Measurements from ENCODE around the gene SCAPER. TPM values are rescaled to one million over a fixed set of nuclear protein-coding genes. Genes with fewer than 3 reads are reported as not detected.

SCAPER gene
- total RNA-seq, 1 experiment from 2014 or later = 14.7 TPM

DNA sequence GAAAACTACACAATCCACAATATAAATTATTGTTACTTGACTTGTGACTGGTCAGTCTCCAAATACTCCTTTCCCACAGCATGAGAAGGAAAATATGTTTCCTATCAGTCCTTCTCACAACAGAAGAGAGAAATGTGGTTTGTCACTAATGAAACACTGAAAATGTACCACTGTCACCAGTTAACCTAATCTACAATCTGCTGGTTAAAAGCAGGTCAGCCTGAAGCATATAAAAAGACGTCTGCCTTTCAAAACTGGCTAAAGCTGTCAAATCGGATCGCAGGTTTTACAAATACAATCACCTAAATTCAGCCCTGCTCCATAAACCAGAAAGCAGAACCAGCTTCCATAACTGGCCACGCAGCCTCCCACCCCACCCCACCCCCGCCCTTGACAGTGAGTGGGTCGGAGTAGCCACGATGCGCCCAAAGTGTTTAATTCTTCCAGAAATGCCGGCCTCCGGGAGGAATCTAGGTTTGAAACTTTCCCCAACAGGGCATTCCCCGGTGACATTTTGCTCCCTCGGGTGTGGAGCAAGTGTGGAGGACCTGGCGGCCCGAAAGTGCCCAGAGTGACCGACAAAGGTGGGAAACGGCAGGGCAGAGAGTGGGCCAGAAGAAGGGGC, 594.6 kb downstream of the SCAPER start:
- peak overlapping the region; percentile 84 for H3K27ac ChIP-seq (ENCODE audit: low read depth, low read length)
- DNase-seq (ENCODE audit: low read depth, low spot score) (no peak), ATAC-seq (peak; percentile 7)
- no peak overlapping the region for H2AFZ ChIP-seq (ENCODE audit: low read depth, low read length, poor library complexity, severe bottlenecking)
- H3K36me3 ChIP-seq (ENCODE audit: control insufficient read depth in 1 of 2, insufficient read depth in 2 of 2, low read length in 2 of 2) = no peaks in the 10 kb centered on the region
- POLR2A ChIA-PET = interaction anchor here (1.2 to 1.3 kb wide), 2 partner anchors 20 to 26 kb away, joined by 4 to 5 read pairs; partner anchors contain the start of gene ISL2
- no peak for TF ChIP-seq YY1 (IDR thresholded peaks at IDR 0.05; ENCODE audit: extremely low read depth, insufficient replicate concordance, low read depth, low read length)
- peak overlapping the region; percentile 93 for H3K9ac ChIP-seq (ENCODE audit: low read length)
- CTCF ChIA-PET = interaction anchor here (1.9 kb wide), 1 partner anchor 20 kb away, joined by 5 read pairs; no protein-coding TSS in a partner anchor
- peak overlapping the region; percentile 90 to 99 for H3K4me3 ChIP-seq (replicated peaks in 1 of 2; ENCODE audit: low read depth in 1 of 2, low read length in 2 of 2)
- BruUV-seq (replicated peaks) = TSS peak; percentile 50
- no peaks in the 10 kb centered on the region for H3K9me2 ChIP-seq (ENCODE audit: insufficient read depth)
- 0 out of 2 replicates have a peak, but pooled peaks cover 3% of the 10 kb centered on the region for H4K20me1 ChIP-seq (ENCODE audit: insufficient read depth)
- intact Hi-C loops (cut with micrococcal nuclease) = no loop called here
- H3K27me3 ChIP-seq (ENCODE audit: insufficient read depth, low read length) = no peaks in the 10 kb centered on the region
- H3K9me3 ChIP-seq (ENCODE audit: control insufficient read depth in 1 of 2, insufficient read depth in 1 of 2, low read depth in 1 of 2, low read length in 2 of 2) = no peaks in the 10 kb centered on the region
- RAD21 ChIA-PET (ENCODE audit: low non-redundant PET in 1 of 2, low total read pairs in 2 of 2, uncharacterized antibody in 2 of 2, unreplicated experiment in 2 of 2) = interaction anchor here in 1 of 2 experiments (0.7 kb wide), 1 partner anchor 11 kb away, joined by 3 read pairs; no protein-coding TSS in a partner anchor
- peaks cover 15 to 33% of the 10 kb centered on the region in 2 experiments for H3K4me1 ChIP-seq (ENCODE audit: control insufficient read depth in 1 of 2, insufficient read depth in 2 of 2, low read length in 2 of 2)
- peak overlapping the region; percentile 96 for H3K4me2 ChIP-seq (ENCODE audit: low read length)
- peaks cover 55% of the 10 kb centered on the region for H3K79me2 ChIP-seq (ENCODE audit: insufficient read depth, low read length)

DNA sequence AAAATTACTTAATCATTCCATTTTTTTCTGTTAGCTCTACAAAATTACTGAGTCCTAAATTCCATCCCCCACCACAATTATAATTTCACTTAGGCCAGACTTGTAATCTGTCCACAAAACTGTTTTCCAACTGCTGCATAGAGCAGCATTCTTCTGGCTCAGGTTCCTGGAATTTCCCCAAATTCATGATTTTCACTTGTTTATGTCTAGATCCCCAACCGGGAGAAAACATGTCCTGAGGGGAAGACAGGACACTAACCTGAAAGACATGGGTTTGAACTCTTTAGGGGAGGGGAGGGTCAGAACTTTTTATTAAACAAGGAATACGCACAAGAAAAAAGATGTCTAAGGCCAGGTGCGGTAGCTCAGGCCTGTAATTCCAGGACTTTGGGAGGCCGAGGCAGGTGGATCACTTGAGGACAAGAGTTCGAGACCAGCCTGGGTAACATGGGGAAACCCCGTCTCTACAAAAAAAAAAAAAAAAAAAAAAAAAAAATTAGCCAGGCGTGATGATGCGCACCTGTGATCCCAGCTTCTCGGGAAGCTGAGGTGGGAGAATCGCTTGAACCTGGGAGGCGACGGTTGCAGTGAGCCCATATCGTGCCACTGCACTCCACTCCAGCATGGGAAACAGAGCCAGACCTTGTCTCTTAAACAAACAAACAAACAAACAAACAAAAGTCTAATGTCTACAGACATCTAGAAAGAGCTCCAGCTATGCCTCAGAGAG, 595.4 kb downstream of the SCAPER start:
- ChIA-PET POLR2A (no interaction called here), CTCF (interaction anchor here (1.9 kb wide), 1 partner anchor 21 kb away, joined by 5 read pairs; no protein-coding TSS in a partner anchor), RAD21 (ENCODE audit: low non-redundant PET in 1 of 2, low total read pairs in 2 of 2, uncharacterized antibody in 2 of 2, unreplicated experiment in 2 of 2) (interaction anchor here in 1 of 2 experiments (0.7 kb wide), 1 partner anchor 12 kb away, joined by 3 read pairs; no protein-coding TSS in a partner anchor)
- Histone ChIP-seq H3K27me3 (ENCODE audit: insufficient read depth, low read length) (no peaks in the 10 kb centered on the region), H3K4me3 (replicated peaks in 1 of 2; ENCODE audit: low read depth in 1 of 2, low read length in 2 of 2) (peak overlapping the region; percentile 90 to 99), H3K4me1 (ENCODE audit: control insufficient read depth in 1 of 2, insufficient read depth in 2 of 2, low read length in 2 of 2) (peaks cover 15 to 33% of the 10 kb centered on the region in 2 experiments), H4K20me1 (ENCODE audit: insufficient read depth) (0 out of 2 replicates have a peak, but pooled peaks cover 3% of the 10 kb centered on the region), H3K9ac (ENCODE audit: low read length) (peak overlapping the region; percentile 93), H3K79me2 (ENCODE audit: insufficient read depth, low read length) (peaks cover 64% of the 10 kb centered on the region), H3K4me2 (ENCODE audit: low read length) (peak overlapping the region; percentile 96), H3K36me3 (ENCODE audit: control insufficient read depth in 1 of 2, insufficient read depth in 2 of 2, low read length in 2 of 2) (no peaks in the 10 kb centered on the region), H3K27ac (ENCODE audit: low read depth, low read length) (no peak overlapping the region), H3K9me2 (ENCODE audit: insufficient read depth) (no peaks in the 10 kb centered on the region), H3K9me3 (ENCODE audit: control insufficient read depth in 1 of 2, insufficient read depth in 1 of 2, low read depth in 1 of 2, low read length in 2 of 2) (no peaks in the 10 kb centered on the region), H2AFZ (ENCODE audit: low read depth, low read length, poor library complexity, severe bottlenecking) (no peak overlapping the region)
- intact Hi-C loops (cut with micrococcal nuclease) = no loop called here
- no TSS peak for BruUV-seq (replicated peaks)
- no peak for ATAC-seq
- no peak for DNase-seq (ENCODE audit: low read depth, low spot score)
- TF ChIP-seq SP1 (IDR thresholded peaks at IDR 0.05; ENCODE audit: low read depth) = no peak
- TF ChIP-seq, protein P1, sequence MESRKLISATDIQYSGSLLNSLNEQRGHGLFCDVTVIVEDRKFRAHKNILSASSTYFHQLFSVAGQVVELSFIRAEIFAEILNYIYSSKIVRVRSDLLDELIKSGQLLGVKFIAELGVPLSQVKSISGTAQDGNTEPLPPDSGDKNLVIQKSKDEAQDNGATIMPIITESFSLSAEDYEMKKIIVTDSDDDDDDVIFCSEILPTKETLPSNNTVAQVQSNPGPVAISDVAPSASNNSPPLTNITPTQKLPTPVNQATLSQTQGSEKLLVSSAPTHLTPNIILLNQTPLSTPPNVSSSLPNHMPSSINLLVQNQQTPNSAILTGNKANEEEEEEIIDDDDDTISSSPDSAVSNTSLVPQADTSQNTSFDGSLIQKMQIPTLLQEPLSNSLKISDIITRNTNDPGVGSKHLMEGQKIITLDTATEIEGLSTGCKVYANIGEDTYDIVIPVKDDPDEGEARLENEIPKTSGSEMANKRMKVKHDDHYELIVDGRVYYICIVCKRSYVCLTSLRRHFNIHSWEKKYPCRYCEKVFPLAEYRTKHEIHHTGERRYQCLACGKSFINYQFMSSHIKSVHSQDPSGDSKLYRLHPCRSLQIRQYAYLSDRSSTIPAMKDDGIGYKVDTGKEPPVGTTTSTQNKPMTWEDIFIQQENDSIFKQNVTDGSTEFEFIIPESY (IDR thresholded peaks at IDR 0.05; ENCODE audit: extremely low read depth, insufficient replicate concordance, low read length) = no peak

Data from HCT116 (cell line).